Astrocyte of the spinal cord (primary cell): ENCODE measurements around the gene ZNF618.

ENCODE experiments used
- DNase-seq: peaks from one replicate; pipeline ENCODE4 v3.0.0; 2011; ENCODE audit warnings: low read depth, low spot score
- H3K4me3 ChIP-seq: 2 replicates; pipeline ENCODE4 v1.5.1; 2011; ENCODE audit warnings: low read depth, mild to moderate bottlenecking, low read length, moderate library complexity
- in situ Hi-C: cut with HindIII; loops from 2 replicates; pipeline ENCODE4 v1.10.0; 2017; ENCODE audit warnings: low sequenced_read_pairs
- TF ChIP-seq, protein P1 (sequence below): IDR thresholded peaks from 2 replicates; pipeline ENCODE4 v1.5.1; 2012; ENCODE audit warnings: low read depth, mild to moderate bottlenecking, low read length, inconsistent platforms

The ZNF618 gene

DNA sequence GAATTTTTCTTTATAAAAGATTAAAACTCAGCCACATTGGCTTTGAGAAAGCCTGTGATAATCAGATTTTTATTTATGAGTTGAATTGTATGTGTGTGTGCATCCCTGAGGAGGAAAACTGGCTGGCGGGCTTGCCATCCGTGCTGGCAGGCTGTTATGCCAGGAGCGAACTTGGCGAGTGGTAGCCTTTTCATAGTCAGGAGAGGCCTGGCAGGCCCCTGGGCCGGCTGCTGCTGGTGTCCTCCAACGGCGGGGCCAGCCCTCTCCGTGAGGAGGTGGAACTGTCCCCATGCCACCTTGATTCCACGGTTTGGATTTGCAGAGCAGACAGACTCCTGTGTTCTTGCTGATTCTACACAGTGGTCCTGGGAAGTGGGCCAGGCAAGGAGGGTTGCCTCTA lies 43.3 kb downstream of the ZNF618 start:
- in situ Hi-C loops: no loop called here
- H3K4me3 ChIP-seq: no peak overlapping the region
- DNase-seq: no peak
- TF ChIP-seq, protein P1, sequence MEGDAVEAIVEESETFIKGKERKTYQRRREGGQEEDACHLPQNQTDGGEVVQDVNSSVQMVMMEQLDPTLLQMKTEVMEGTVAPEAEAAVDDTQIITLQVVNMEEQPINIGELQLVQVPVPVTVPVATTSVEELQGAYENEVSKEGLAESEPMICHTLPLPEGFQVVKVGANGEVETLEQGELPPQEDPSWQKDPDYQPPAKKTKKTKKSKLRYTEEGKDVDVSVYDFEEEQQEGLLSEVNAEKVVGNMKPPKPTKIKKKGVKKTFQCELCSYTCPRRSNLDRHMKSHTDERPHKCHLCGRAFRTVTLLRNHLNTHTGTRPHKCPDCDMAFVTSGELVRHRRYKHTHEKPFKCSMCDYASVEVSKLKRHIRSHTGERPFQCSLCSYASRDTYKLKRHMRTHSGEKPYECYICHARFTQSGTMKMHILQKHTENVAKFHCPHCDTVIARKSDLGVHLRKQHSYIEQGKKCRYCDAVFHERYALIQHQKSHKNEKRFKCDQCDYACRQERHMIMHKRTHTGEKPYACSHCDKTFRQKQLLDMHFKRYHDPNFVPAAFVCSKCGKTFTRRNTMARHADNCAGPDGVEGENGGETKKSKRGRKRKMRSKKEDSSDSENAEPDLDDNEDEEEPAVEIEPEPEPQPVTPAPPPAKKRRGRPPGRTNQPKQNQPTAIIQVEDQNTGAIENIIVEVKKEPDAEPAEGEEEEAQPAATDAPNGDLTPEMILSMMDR: no peak

GRCh38 chr9:113919871-113920270 lies 43.8 kb downstream of the ZNF618 start:
- TF ChIP-seq, protein P1: no peak
- H3K4me3 ChIP-seq: no peak overlapping the region
- in situ Hi-C loops: no loop called here
- DNase-seq: no peak

DNA sequence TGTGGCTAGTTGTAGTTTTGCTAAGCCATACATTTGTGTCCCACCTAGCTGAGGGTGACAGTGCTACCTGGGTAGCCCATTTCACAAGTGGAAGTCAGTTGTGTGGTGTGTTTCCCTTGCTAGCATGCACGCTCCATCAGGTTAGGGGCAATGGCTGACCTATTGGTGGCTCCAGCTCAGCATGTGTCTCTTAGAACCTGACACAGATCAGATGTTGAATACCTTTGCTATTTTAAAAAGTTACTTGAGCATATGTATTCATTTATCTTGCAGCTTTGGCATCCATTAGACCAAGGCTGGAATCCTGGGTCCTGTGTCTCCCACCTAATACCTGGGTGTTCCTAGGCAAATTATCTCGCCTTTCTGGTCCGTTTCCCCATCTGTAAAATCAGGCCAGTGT lies 44.8 kb downstream of the ZNF618 start:
- TF ChIP-seq, protein P1: no peak
- no peak for DNase-seq
- in situ Hi-C loops: no loop called here
- no peak overlapping the region for H3K4me3 ChIP-seq

GRCh38 chr9:113921396-113921925 lies 45.4 kb downstream of the ZNF618 start:
- DNase-seq: no peak
- TF ChIP-seq, protein P1: no peak
- no peak overlapping the region for H3K4me3 ChIP-seq
- in situ Hi-C loops: no loop called here

DNA sequence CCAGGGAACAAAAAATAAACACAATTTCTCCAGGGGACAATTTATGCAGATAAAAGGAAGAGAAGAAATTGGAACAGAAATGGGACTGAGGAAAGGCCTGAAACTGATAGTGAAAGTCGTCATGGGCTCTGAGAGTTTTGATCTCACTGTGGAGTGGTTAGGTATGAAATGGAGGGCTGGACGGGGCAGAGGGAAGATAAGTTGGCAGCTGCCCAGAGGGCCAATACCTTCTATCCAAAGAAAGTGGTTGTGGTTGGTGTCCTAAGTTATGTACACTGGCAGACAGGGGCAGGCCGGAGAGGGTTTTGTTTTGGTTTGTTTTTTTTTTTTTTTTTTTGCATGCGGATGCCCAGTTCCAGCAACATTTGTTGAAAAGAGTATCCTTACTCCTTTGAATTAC lies 46.1 kb downstream of the ZNF618 start:
- TF ChIP-seq, protein P1: no peak
- in situ Hi-C loops: no loop called here

DNA sequence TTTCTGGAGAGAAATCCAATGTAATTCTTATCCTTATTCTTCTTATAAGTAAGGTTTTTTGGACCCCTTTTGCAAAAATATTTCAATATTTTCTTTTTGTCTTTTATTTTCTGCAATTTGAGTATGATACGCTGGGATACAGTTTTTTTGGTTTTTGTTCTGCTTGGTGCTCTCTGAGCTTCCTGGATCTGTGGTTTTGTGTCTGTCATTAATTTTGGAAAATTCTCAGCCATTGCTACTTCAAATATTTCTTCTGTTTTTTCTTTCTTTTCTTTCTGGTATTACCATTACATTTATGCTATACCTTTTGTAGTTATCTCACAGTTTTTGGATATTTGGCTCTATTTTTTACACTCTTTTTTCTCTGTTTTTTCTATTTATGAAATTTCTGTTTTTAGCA lies 50.1 kb downstream of the ZNF618 start:
- no peak for DNase-seq
- H3K4me3 ChIP-seq: no peak overlapping the region
- in situ Hi-C loops: no loop called here
- TF ChIP-seq, protein P1: no peak

More for the DNA sequence above, 46.1 kb downstream of the ZNF618 start:
- DNase-seq: no peak
- no peak overlapping the region for H3K4me3 ChIP-seq

- H3K4me3 ChIP-seq: no peak overlapping the region
- DNase-seq: no peak
- in situ Hi-C loops: no loop called here
- TF ChIP-seq, protein P1: no peak
Measured at GRCh38 chr9:113927277-113927676, 51.2 kb downstream of the ZNF618 start.
